ENCODE data around the gene SLC38A7.
A peak's percentile ranks its signal among the peaks of the same experiment; 100 is the strongest.

SLC38A7 gene

GRCh38 chr16:58629733-58630640 lies 54.6 kb downstream of the SLC38A7 start, which contains the start of gene CNOT1:
TSS of gene CNOT1 (minus strand) at chr16:58629826. CDS start at chr16:58599337, 30,489 bp downstream.
- H3K27ac Mint-ChIP-seq, result peak within 1 kb of the TSS; percentile 100
- ATAC-seq, result peak; percentile 91
- no peaks in the 10 kb centered on the region for H3K9me3 Mint-ChIP-seq
- H3K4me1 Mint-ChIP-seq, result peaks cover 15% of the 10 kb centered on the region
- peaks cover 57% of the 10 kb centered on the region for H3K36me3 Mint-ChIP-seq
- peak within 1 kb of the TSS; percentile 98 for H3K4me3 Mint-ChIP-seq
- peak; percentile 93 to 99 for DNase-seq (ENCODE audit: low spot score in 2 of 2)

- H3K27ac Mint-ChIP-seq, result peak overlapping the region; percentile 100
- H3K36me3 Mint-ChIP-seq, result peaks cover 66% of the 10 kb centered on the region
- ATAC-seq (peak; percentile 0), DNase-seq (ENCODE audit: low spot score in 2 of 2) (peak; percentile 29 to 78)
- no peaks in the 10 kb centered on the region for H3K9me3 Mint-ChIP-seq
- H3K4me1 Mint-ChIP-seq, result peaks cover 22% of the 10 kb centered on the region
- peak overlapping the region; percentile 98 for H3K4me3 Mint-ChIP-seq
Observed at GRCh38 chr16:58628845-58629732, 55.5 kb downstream of the SLC38A7 start.

- Mint-ChIP-seq H3K9me3 (no peaks in the 10 kb centered on the region), H3K27ac (peak overlapping the region; percentile 29), H3K36me3 (peaks cover 100% of the 10 kb centered on the region), H3K4me1 (peaks cover 31% of the 10 kb centered on the region), H3K4me3 (no peak overlapping the region)
- no peak for ATAC-seq
- DNase-seq (ENCODE audit: low spot score in 2 of 2), result no peak
Observed at GRCh38 chr16:58624209-58624608, 60.4 kb downstream of the SLC38A7 start.

- no peak for ATAC-seq
- no peak for DNase-seq (ENCODE audit: low spot score in 2 of 2)
- Mint-ChIP-seq H3K36me3 (peaks cover 95% of the 10 kb centered on the region), H3K4me3 (no peak overlapping the region), H3K27ac (peak overlapping the region; percentile 52), H3K9me3 (no peaks in the 10 kb centered on the region), H3K4me1 (peaks cover 34% of the 10 kb centered on the region)
Observed at GRCh38 chr16:58620396-58620795, 64.2 kb downstream of the SLC38A7 start.

- Mint-ChIP-seq H3K4me1 (peaks cover 39% of the 10 kb centered on the region), H3K9me3 (no peaks in the 10 kb centered on the region), H3K27ac (peak overlapping the region; percentile 74), H3K36me3 (peaks cover 94% of the 10 kb centered on the region), H3K4me3 (peak overlapping the region; percentile 11)
- ATAC-seq (peak; percentile 97), DNase-seq (ENCODE audit: low spot score in 2 of 2) (no peak)
Observed at GRCh38 chr16:58615280-58615679, 69.3 kb downstream of the SLC38A7 start.

Data from stimulated activated effector memory CD8-positive, alpha-beta T cell treated with anti-CD3 and anti-CD28 coated beads, Interleukin-12 subunit alpha, Interleukin-12 subunit beta, amount 100 ng/mL, for 72 hours (primary cell).